ENCODE measurements around the gene FKBP1B. TPM values are rescaled to one million over a fixed set of nuclear protein-coding genes. Genes with fewer than 3 reads are reported as not detected.

Gene FKBP1B
- polyA plus RNA-seq, 1 of the 3 experiments (the other 2 are of a cell fraction), result 69.7 TPM

DNA sequence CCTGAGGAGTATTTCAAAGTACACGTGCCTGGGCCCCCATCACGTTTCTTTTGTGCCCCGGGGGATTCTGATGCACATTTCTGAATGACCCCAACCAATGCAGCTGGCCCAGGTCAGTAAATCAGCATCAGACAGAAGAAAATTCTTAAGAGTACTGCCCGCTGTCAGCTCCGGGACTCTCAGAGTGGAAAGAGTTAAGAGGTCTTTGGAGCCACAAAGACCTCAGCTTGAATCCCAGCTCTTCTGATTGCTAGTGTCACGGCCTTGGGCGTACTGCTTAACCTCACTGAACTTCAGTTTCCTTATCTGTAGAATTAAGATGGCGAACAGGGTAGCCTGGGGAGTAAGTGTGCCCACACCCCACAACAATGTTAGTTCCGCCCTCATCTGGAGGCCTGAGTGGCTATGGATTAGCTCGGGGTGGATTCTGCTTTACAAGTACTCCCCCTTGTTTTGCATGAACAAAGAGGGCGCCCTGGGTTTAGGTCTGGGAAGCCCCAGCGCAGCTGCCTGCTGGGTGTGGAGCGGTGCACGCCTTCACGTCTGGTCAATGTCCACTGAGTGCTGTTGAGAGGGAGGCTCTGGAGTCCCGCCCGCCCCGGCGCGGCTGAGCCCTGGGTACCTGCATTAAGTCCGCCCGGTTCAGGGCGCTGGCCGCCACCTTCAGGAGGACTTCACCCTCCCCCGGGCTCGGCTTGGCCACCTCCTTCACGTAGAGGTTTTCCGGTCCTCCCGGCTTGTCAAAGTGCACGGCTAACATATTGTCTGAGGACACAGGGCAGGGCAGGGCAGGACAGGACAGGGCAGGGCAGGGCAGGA, 34.2 kb downstream of the FKBP1B start (continued):
- TF ChIP-seq RAD21 (IDR thresholded peaks at IDR 0.05; ENCODE audit: low read length) (peak; percentile 45), USF2 (IDR thresholded peaks at IDR 0.05; ENCODE audit: borderline replicate concordance, low read depth, low read length) (no peak), ELF1 (IDR thresholded peaks at IDR 0.05) (no peak)
- TF ChIP-seq, protein P1, sequence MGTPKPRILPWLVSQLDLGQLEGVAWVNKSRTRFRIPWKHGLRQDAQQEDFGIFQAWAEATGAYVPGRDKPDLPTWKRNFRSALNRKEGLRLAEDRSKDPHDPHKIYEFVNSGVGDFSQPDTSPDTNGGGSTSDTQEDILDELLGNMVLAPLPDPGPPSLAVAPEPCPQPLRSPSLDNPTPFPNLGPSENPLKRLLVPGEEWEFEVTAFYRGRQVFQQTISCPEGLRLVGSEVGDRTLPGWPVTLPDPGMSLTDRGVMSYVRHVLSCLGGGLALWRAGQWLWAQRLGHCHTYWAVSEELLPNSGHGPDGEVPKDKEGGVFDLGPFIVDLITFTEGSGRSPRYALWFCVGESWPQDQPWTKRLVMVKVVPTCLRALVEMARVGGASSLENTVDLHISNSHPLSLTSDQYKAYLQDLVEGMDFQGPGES (IDR thresholded peaks at IDR 0.05; ENCODE audit: low read depth, low read length), result no peak
- TF ChIP-seq, protein P2, sequence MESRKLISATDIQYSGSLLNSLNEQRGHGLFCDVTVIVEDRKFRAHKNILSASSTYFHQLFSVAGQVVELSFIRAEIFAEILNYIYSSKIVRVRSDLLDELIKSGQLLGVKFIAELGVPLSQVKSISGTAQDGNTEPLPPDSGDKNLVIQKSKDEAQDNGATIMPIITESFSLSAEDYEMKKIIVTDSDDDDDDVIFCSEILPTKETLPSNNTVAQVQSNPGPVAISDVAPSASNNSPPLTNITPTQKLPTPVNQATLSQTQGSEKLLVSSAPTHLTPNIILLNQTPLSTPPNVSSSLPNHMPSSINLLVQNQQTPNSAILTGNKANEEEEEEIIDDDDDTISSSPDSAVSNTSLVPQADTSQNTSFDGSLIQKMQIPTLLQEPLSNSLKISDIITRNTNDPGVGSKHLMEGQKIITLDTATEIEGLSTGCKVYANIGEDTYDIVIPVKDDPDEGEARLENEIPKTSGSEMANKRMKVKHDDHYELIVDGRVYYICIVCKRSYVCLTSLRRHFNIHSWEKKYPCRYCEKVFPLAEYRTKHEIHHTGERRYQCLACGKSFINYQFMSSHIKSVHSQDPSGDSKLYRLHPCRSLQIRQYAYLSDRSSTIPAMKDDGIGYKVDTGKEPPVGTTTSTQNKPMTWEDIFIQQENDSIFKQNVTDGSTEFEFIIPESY (IDR thresholded peaks at IDR 0.05; ENCODE audit: borderline replicate concordance, low read depth), result no peak
- TF ChIP-seq, protein P3, sequence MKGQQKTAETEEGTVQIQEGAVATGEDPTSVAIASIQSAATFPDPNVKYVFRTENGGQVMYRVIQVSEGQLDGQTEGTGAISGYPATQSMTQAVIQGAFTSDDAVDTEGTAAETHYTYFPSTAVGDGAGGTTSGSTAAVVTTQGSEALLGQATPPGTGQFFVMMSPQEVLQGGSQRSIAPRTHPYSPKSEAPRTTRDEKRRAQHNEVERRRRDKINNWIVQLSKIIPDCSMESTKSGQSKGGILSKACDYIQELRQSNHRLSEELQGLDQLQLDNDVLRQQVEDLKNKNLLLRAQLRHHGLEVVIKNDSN (IDR thresholded peaks at IDR 0.05; ENCODE audit: borderline replicate concordance, low read depth), result 0 out of 2 replicates have a peak, but pooled peaks have one; percentile 13

GRCh38 chr2:24084386-24085199, 35.1 kb downstream of the FKBP1B start, which contains the start of gene TP53I3:
TSS of gene TP53I3 (minus strand) at chr2:24084834. CDS start at chr2:24084326, 508 bp downstream.
- H4K20me1 ChIP-seq (ENCODE audit: insufficient read depth), result no peaks in the 10 kb centered on the region
- H3K36me3 ChIP-seq (replicated peaks in 1 of 2; ENCODE audit: control insufficient read depth in 1 of 2, insufficient read depth in 2 of 2, low read length in 1 of 2), result peaks cover 22 to 33% of the 10 kb centered on the region in 2 experiments
- ChIA-PET POLR2A (interaction anchor here (0.5 to 3.0 kb wide), 21 partner anchors 8 to 1408 kb away, joined by 3 to 66 read pairs (median 4); partner anchors contain the start of genes ATAD2B, CENPO, FAM228B and FKBP1B), CTCF (interaction anchor here (0.5 to 5.8 kb wide), 87 partner anchors 8 to 901 kb away, joined by 3 to 75 read pairs (median 4); partner anchors contain the start of genes ATAD2B, CENPO, FAM228B and FKBP1B)
- H3K9me3 ChIP-seq, result no peaks in the 10 kb centered on the region
- H3K4me3 ChIP-seq (ENCODE audit: low read depth in 2 of 2, low read length in 1 of 2), result peak within 1 kb of the TSS; percentile 66 to 72
- H3K4me2 ChIP-seq, result peak within 1 kb of the TSS; percentile 87
- DNase-seq, result peak; percentile 97
- peaks cover 29% of the 10 kb centered on the region for H3F3A ChIP-seq (replicated peaks; ENCODE audit: insufficient read depth)
- H3K27me3 ChIP-seq (ENCODE audit: insufficient read depth), result no peaks in the 10 kb centered on the region
- 0% methylated on average over 10 of the region's 44 CpGs for WGBS (ENCODE audit: low lambda C conversion rate)
- H3K9ac ChIP-seq, result peak within 1 kb of the TSS; percentile 82
- H2AFZ ChIP-seq (ENCODE audit: low read depth), result peak within 1 kb of the TSS; percentile 95
- no peaks in the 10 kb centered on the region for H3K9me2 ChIP-seq
- peaks cover 13% of the 10 kb centered on the region; the same call in 1 of the 2 replicates for H3K79me2 ChIP-seq (ENCODE audit: insufficient read depth)
- H3K4me1 ChIP-seq (ENCODE audit: control insufficient read depth in 1 of 2, insufficient read depth in 2 of 2, low read depth in 1 of 2, low read length in 1 of 2), result peaks cover 0 to 21% of the 10 kb centered on the region in 2 experiments; a peak in 2 of 4 replicates
- H3K27ac ChIP-seq (ENCODE audit: low read depth in 2 of 2, low read length in 1 of 2), result peak within 1 kb of the TSS; percentile 86 to 95
- TF ChIP-seq CHD2 (IDR thresholded peaks at IDR 0.05; ENCODE audit: low read length, partially characterized antibody) (peak; percentile 5), NFIC (IDR thresholded peaks at IDR 0.05; ENCODE audit: borderline replicate concordance) (0 out of 2 replicates have a peak, but pooled peaks have one; percentile 56), RXRA (IDR thresholded peaks at IDR 0.05; ENCODE audit: borderline replicate concordance, low read depth) (no peak; the same call in 1 of the 2 replicates), FOXJ3 (CRISPR knock-in tag; IDR thresholded peaks at IDR 0.05) (no peak), GABPA (IDR thresholded peaks at IDR 0.05; ENCODE audit: low read depth) (no peak), JUND (IDR thresholded peaks at IDR 0.05) (no peak; the same call in 1 of the 2 replicates), RAD21 (IDR thresholded peaks at IDR 0.05; ENCODE audit: low read length) (peak; percentile 66), YY1 (IDR thresholded peaks at IDR 0.05; ENCODE audit: low read depth) (peak; percentile 75), SMC3 (IDR thresholded peaks at IDR 0.05; ENCODE audit: low read depth, low read length) (peak; percentile 75), EZH2phosphoT487 (IDR thresholded peaks at IDR 0.05; ENCODE audit: borderline replicate concordance, low read depth) (no peak), FOSL2 (IDR thresholded peaks at IDR 0.05; ENCODE audit: borderline replicate concordance, low read depth) (no peak), TCF12 (IDR thresholded peaks at IDR 0.05) (peak; percentile 45; the same call in 1 of the 2 replicates), USF2 (IDR thresholded peaks at IDR 0.05; ENCODE audit: borderline replicate concordance, low read depth, low read length) (no peak), ELF1 (IDR thresholded peaks at IDR 0.05) (peak; percentile 44; the same call in 1 of the 2 replicates)
- TF ChIP-seq, protein P4, sequence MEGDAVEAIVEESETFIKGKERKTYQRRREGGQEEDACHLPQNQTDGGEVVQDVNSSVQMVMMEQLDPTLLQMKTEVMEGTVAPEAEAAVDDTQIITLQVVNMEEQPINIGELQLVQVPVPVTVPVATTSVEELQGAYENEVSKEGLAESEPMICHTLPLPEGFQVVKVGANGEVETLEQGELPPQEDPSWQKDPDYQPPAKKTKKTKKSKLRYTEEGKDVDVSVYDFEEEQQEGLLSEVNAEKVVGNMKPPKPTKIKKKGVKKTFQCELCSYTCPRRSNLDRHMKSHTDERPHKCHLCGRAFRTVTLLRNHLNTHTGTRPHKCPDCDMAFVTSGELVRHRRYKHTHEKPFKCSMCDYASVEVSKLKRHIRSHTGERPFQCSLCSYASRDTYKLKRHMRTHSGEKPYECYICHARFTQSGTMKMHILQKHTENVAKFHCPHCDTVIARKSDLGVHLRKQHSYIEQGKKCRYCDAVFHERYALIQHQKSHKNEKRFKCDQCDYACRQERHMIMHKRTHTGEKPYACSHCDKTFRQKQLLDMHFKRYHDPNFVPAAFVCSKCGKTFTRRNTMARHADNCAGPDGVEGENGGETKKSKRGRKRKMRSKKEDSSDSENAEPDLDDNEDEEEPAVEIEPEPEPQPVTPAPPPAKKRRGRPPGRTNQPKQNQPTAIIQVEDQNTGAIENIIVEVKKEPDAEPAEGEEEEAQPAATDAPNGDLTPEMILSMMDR (IDR thresholded peaks at IDR 0.05), result peak; percentile 94
